ENCODE results near the gene MAPK6. TPM values are rescaled to one million over a fixed set of nuclear protein-coding genes. Genes with fewer than 3 reads are reported as not detected.

Gene MAPK6
- 10 to 100 TPM; 39.9 to 40.8 TPM for total RNA-seq

GRCh38 chr15:52018693-52019393, at the start of gene MAPK6:
TSS of gene MAPK6 (plus strand) at chr15:52019219. CDS start at chr15:52046461, 27,242 bp downstream.
- peaks cover 39% of the 10 kb centered on the region for H3K4me1 Mint-ChIP-seq (ENCODE audit: low read depth)
- ChIA-PET POLR2A (interaction anchor here (4.1 kb wide), 1 partner anchor 12 kb away, joined by 32 read pairs; no protein-coding TSS in a partner anchor), CTCF (interaction anchor here (3.5 kb wide), 1 partner anchor 12 kb away, joined by 18 read pairs; no protein-coding TSS in a partner anchor)
- peak; percentile 95 for DNase-seq
- no peaks in the 10 kb centered on the region for H3K9me3 Mint-ChIP-seq
- intact Hi-C loops (cut with micrococcal nuclease): loop anchor here (10.0 kb wide), 2 partner anchors 194 to 446 kb away; partner anchors contain the start of gene TMOD3
- H3K27me3 Mint-ChIP-seq: no peaks in the 10 kb centered on the region
- peak within 1 kb of the TSS; percentile 99 for H3K27ac Mint-ChIP-seq
- peaks cover 9% of the 10 kb centered on the region for H3K36me3 Mint-ChIP-seq
- H3K4me3 Mint-ChIP-seq: peak within 1 kb of the TSS; percentile 98

GRCh38 chr15:51969728-51970127, 49.3 kb upstream of the MAPK6 start:
- Mint-ChIP-seq H3K27ac (no peak overlapping the region), H3K36me3 (peaks cover 28% of the 10 kb centered on the region), H3K4me3 (peak overlapping the region; percentile 48), H3K27me3 (peaks cover 2% of the 10 kb centered on the region), H3K4me1 (ENCODE audit: low read depth) (peaks cover 30% of the 10 kb centered on the region), H3K9me3 (peaks cover 12% of the 10 kb centered on the region)
- CTCF ChIA-PET: interaction anchor here (1.1 to 2.2 kb wide), 2 partner anchors 19 to 100 kb away, joined by 4 to 8 read pairs; no protein-coding TSS in a partner anchor
- POLR2A ChIA-PET: interaction anchor here (1.2 kb wide), 1 partner anchor 15 kb away, joined by 3 read pairs; no protein-coding TSS in a partner anchor
- intact Hi-C loops (cut with micrococcal nuclease): loop anchor here (2.0 to 5.0 kb wide), 2 partner anchors 43 to 137 kb away; no protein-coding TSS in a partner anchor
- DNase-seq: no peak

- no peak for DNase-seq
- peak overlapping the region; percentile 96 for H3K4me3 Mint-ChIP-seq
- ChIA-PET CTCF (interaction anchor here (1.1 to 3.4 kb wide), 6 partner anchors 11 to 108 kb away, joined by 3 to 29 read pairs (median 8); no protein-coding TSS in a partner anchor), POLR2A (interaction anchor here (1.2 to 2.7 kb wide), 3 partner anchors 14 to 50 kb away, joined by 3 to 15 read pairs (median 9); no protein-coding TSS in a partner anchor)
- H3K27ac Mint-ChIP-seq: peak overlapping the region; percentile 94
- peaks cover 29% of the 10 kb centered on the region for H3K4me1 Mint-ChIP-seq (ENCODE audit: low read depth)
- peaks cover 27% of the 10 kb centered on the region for H3K36me3 Mint-ChIP-seq
- peaks cover 2% of the 10 kb centered on the region for H3K27me3 Mint-ChIP-seq
- H3K9me3 Mint-ChIP-seq: peaks cover 12% of the 10 kb centered on the region
- intact Hi-C loops (cut with micrococcal nuclease): loop anchor here (2.0 to 5.0 kb wide), 2 partner anchors 43 to 138 kb away; no protein-coding TSS in a partner anchor
These were observed 48.7 kb upstream of the MAPK6 start for GRCh38 chr15:51970132-51970817.

- Mint-ChIP-seq H3K27me3 (peaks cover 2% of the 10 kb centered on the region), H3K4me3 (peak overlapping the region; percentile 96), H3K9me3 (peaks cover 12% of the 10 kb centered on the region), H3K27ac (peak overlapping the region; percentile 94), H3K4me1 (ENCODE audit: low read depth) (peaks cover 22% of the 10 kb centered on the region), H3K36me3 (peaks cover 21% of the 10 kb centered on the region)
- no peak for DNase-seq
- POLR2A ChIA-PET: interaction anchor here (0.5 to 2.7 kb wide), 9 partner anchors 10 to 244 kb away, joined by 3 to 15 read pairs (median 4); no protein-coding TSS in a partner anchor
- CTCF ChIA-PET: interaction anchor here (0.9 to 3.4 kb wide), 8 partner anchors 8 to 107 kb away, joined by 3 to 29 read pairs (median 6); no protein-coding TSS in a partner anchor
- intact Hi-C loops (cut with micrococcal nuclease): loop anchor here (1.0 to 5.0 kb wide), 4 partner anchors 11 to 139 kb away; no protein-coding TSS in a partner anchor
These were observed 48.0 kb upstream of the MAPK6 start for GRCh38 chr15:51971032-51971374.

GRCh38 chr15:51971375-51972133, 47.5 kb upstream of the MAPK6 start, which contains the start of gene LEO1:
TSS of gene LEO1 (minus strand) at chr15:51971778. CDS start at chr15:51971745, 33 bp downstream.
- ChIA-PET CTCF (interaction anchor here (0.9 to 3.4 kb wide), 9 partner anchors 8 to 237 kb away, joined by 3 to 29 read pairs (median 4); no protein-coding TSS in a partner anchor), POLR2A (interaction anchor here (0.5 to 2.7 kb wide), 8 partner anchors 9 to 243 kb away, joined by 3 to 15 read pairs (median 5); no protein-coding TSS in a partner anchor)
- peaks cover 17% of the 10 kb centered on the region for H3K4me1 Mint-ChIP-seq (ENCODE audit: low read depth)
- peak within 1 kb of the TSS; percentile 94 for H3K27ac Mint-ChIP-seq
- H3K36me3 Mint-ChIP-seq: peaks cover 17% of the 10 kb centered on the region
- peaks cover 2% of the 10 kb centered on the region for H3K27me3 Mint-ChIP-seq
- H3K4me3 Mint-ChIP-seq: peak within 1 kb of the TSS; percentile 96
- peaks cover 12% of the 10 kb centered on the region for H3K9me3 Mint-ChIP-seq
- intact Hi-C loops (cut with micrococcal nuclease): loop anchor here (1.0 to 5.0 kb wide), 4 partner anchors 11 to 139 kb away; no protein-coding TSS in a partner anchor
- DNase-seq: peak; percentile 93

- no peak overlapping the region for H3K4me3 Mint-ChIP-seq
- peaks cover 2% of the 10 kb centered on the region for H3K27me3 Mint-ChIP-seq
- peaks cover 2% of the 10 kb centered on the region for H3K9me3 Mint-ChIP-seq
- H3K27ac Mint-ChIP-seq: no peak overlapping the region
- DNase-seq: no peak
- POLR2A ChIA-PET: interaction anchor here (2.0 kb wide), 1 partner anchor 8 kb away, joined by 13 read pairs; no protein-coding TSS in a partner anchor
- intact Hi-C loops (cut with micrococcal nuclease): loop anchor here (5.0 kb wide), 1 partner anchor 141 kb away; no protein-coding TSS in a partner anchor
- H3K36me3 Mint-ChIP-seq: peaks cover 4% of the 10 kb centered on the region
- peaks cover 17% of the 10 kb centered on the region for H3K4me1 Mint-ChIP-seq (ENCODE audit: low read depth)
- CTCF ChIA-PET: interaction anchor here (2.7 to 3.4 kb wide), 3 partner anchors 8 to 105 kb away, joined by 7 to 29 read pairs (median 14); no protein-coding TSS in a partner anchor
These were observed 45.8 kb upstream of the MAPK6 start for GRCh38 chr15:51973220-51973619.

GRCh38 chr15:51973775-51974174, 45.2 kb upstream of the MAPK6 start:
- ChIA-PET CTCF (interaction anchor here (3.4 kb wide), 1 partner anchor 105 kb away, joined by 29 read pairs; no protein-coding TSS in a partner anchor), POLR2A (no interaction called here)
- DNase-seq: no peak
- peaks cover 4% of the 10 kb centered on the region for H3K36me3 Mint-ChIP-seq
- peaks cover 2% of the 10 kb centered on the region for H3K27me3 Mint-ChIP-seq
- intact Hi-C loops (cut with micrococcal nuclease): loop anchor here (5.0 kb wide), 1 partner anchor 141 kb away; no protein-coding TSS in a partner anchor
- H3K4me3 Mint-ChIP-seq: no peak overlapping the region
- no peak overlapping the region for H3K27ac Mint-ChIP-seq
- peaks cover 2% of the 10 kb centered on the region for H3K9me3 Mint-ChIP-seq
- peaks cover 17% of the 10 kb centered on the region for H3K4me1 Mint-ChIP-seq (ENCODE audit: low read depth)

- Mint-ChIP-seq H3K27me3 (no peaks in the 10 kb centered on the region), H3K9me3 (no peaks in the 10 kb centered on the region), H3K4me3 (peak overlapping the region; percentile 65), H3K27ac (peak overlapping the region; percentile 69), H3K36me3 (no peaks in the 10 kb centered on the region), H3K4me1 (ENCODE audit: low read depth) (peaks cover 13% of the 10 kb centered on the region)
- intact Hi-C loops (cut with micrococcal nuclease): loop anchor here (1.0 to 5.0 kb wide), 9 partner anchors 11 to 240 kb away; partner anchors contain the start of gene LEO1
- peak; percentile 73 for DNase-seq
- POLR2A ChIA-PET: interaction anchor here (2.6 kb wide), 1 partner anchor 10 kb away, joined by 13 read pairs; the partner anchor contains the start of gene LEO1
- CTCF ChIA-PET: interaction anchor here (1.0 to 3.4 kb wide), 8 partner anchors 10 to 157 kb away, joined by 3 to 53 read pairs (median 5); partner anchors contain the start of gene LEO1
These were observed 36.8 kb upstream of the MAPK6 start for GRCh38 chr15:51982013-51982769.

GRCh38 chr15:51982770-51983103, 36.3 kb upstream of the MAPK6 start:
- DNase-seq: no peak
- ChIA-PET POLR2A (no interaction called here), CTCF (interaction anchor here (1.0 kb wide), 1 partner anchor 96 kb away, joined by 4 read pairs; no protein-coding TSS in a partner anchor)
- intact Hi-C loops (cut with micrococcal nuclease): loop anchor here (1.0 to 5.0 kb wide), 9 partner anchors 11 to 240 kb away; partner anchors contain the start of gene LEO1
- Mint-ChIP-seq H3K27me3 (no peaks in the 10 kb centered on the region), H3K9me3 (no peaks in the 10 kb centered on the region), H3K36me3 (no peaks in the 10 kb centered on the region), H3K4me1 (ENCODE audit: low read depth) (peaks cover 13% of the 10 kb centered on the region), H3K27ac (no peak overlapping the region), H3K4me3 (no peak overlapping the region)

- intact Hi-C loops (cut with micrococcal nuclease): no loop called here
- ChIA-PET POLR2A (interaction anchor here (1.4 kb wide), 1 partner anchor 20 kb away, joined by 3 read pairs; the partner anchor contains the start of gene LEO1), CTCF (no interaction called here)
These were observed 27.9 kb upstream of the MAPK6 start for GRCh38 chr15:51991141-51991540.

More at GRCh38 chr15:51991141-51991540, 27.9 kb upstream of the MAPK6 start:
- Mint-ChIP-seq H3K9me3 (no peaks in the 10 kb centered on the region), H3K27me3 (no peaks in the 10 kb centered on the region), H3K36me3 (no peaks in the 10 kb centered on the region), H3K4me1 (ENCODE audit: low read depth) (no peaks in the 10 kb centered on the region), H3K27ac (no peak overlapping the region), H3K4me3 (no peak overlapping the region)
- DNase-seq: no peak
